H1 (cell line): ENCODE data around the gene TSPAN9. TPM values are rescaled to one million over a fixed set of nuclear protein-coding genes. Genes with fewer than 3 reads are reported as not detected.

ENCODE experiments used
- CTCF ChIA-PET: fragments of 300-600 bp; sonication (Branson Sonifier 250); formaldehyde crosslinking; loops from one replicate; lab custom pipeline; 2021; ENCODE audit not compliant: partially characterized antibody; lab: Charles Lee
- POLR2A ChIA-PET: fragments of 300-600 bp; sonication (Branson Sonifier 250); formaldehyde crosslinking; loops from one replicate; lab custom pipeline; 2021; ENCODE audit warnings: inconsistent platforms; ENCODE audit not compliant: partially characterized antibody; lab: Charles Lee
- DNase-seq, 2 experiments: peaks; one replicate each; pipeline versions ENCODE4 v3.0.0 to v3.0.0-alpha.2; 2010 to 2022; ENCODE audit warnings: low spot score in 2 of 2, low read depth in 1 of 2, mixed read lengths in 1 of 2
- FAIRE-seq: peaks from 2 replicates; lab custom pipeline; 2011; peaks lifted over from hg19 to GRCh38; lab: Jason Lieb, UNC
- H2AFZ ChIP-seq: 2 replicates; pipeline ENCODE4 v1.8.1; 2012; ENCODE audit warnings: low read length, inconsistent platforms
- H2AK5ac ChIP-seq: 2 replicates; pipeline ENCODE4 v1.6.1; 2013; ENCODE audit warnings: low read depth, low read length
- H2BK120ac ChIP-seq: replicated peaks from 2 replicates; pipeline ENCODE3; 2013; ENCODE audit warnings: low read depth, low read length, inconsistent platforms
- H2BK12ac ChIP-seq: 2 replicates; pipeline ENCODE4 v1.6.1; 2013; ENCODE audit warnings: low read depth, low read length
- H2BK15ac ChIP-seq: 2 replicates; pipeline ENCODE4 v1.6.1; 2013; ENCODE audit warnings: low read length
- H2BK20ac ChIP-seq: 2 replicates; pipeline ENCODE4 v1.6.1; 2013; ENCODE audit warnings: low read length
- H2BK5ac ChIP-seq: 2 replicates; pipeline ENCODE4 v1.6.1; 2013; ENCODE audit warnings: low read depth, low read length
- H3K14ac ChIP-seq: 2 replicates; pipeline ENCODE4 v1.6.1; 2013; ENCODE audit warnings: inconsistent platforms; ENCODE audit not compliant: insufficient read length
- H3K18ac ChIP-seq: 2 replicates; pipeline ENCODE4 v1.6.1; 2013; ENCODE audit warnings: low read length; ENCODE audit errors: extremely low read depth
- H3K23ac ChIP-seq: 2 replicates; pipeline ENCODE4 v1.6.1; 2013; ENCODE audit warnings: inconsistent platforms; ENCODE audit not compliant: insufficient read length
- H3K23me2 ChIP-seq: 2 replicates; pipeline ENCODE4 v1.6.1; 2013; ENCODE audit warnings: low read depth, low read length
- H3K27ac ChIP-seq: 2 replicates; pipeline ENCODE4 v1.6.1; 2011; ENCODE audit warnings: low read depth, low read length, inconsistent platforms
- H3K27me3 ChIP-seq, 4 experiments: replicated peaks in 1 of 4; 1 replicate in 1 of 4; 2 replicates in 3 of 4; pipeline versions ENCODE4 v1.6.1 to v1.8.1; 2011 to 2013; ENCODE audit warnings: low read length in 3 of 4, mild to moderate bottlenecking in 3 of 4, inconsistent platforms in 2 of 4, mixed read lengths in 2 of 4, moderate library complexity in 1 of 4; ENCODE audit not compliant: control insufficient read depth in 3 of 4, insufficient read depth in 3 of 4; ENCODE audit errors: extremely low read depth in 1 of 4
- H3K36me3 ChIP-seq, 4 experiments: 2 replicates each; pipeline versions ENCODE4 v1.6.1 to v1.8.1; 2011 to 2013; ENCODE audit warnings: mild to moderate bottlenecking in 4 of 4, low read length in 3 of 4, moderate library complexity in 2 of 4, control low read depth in 1 of 4, inconsistent platforms in 1 of 4; ENCODE audit not compliant: insufficient read depth in 4 of 4, control insufficient read depth in 2 of 4
- H3K4ac ChIP-seq: replicated peaks from 2 replicates; pipeline ENCODE3; 2013; ENCODE audit warnings: low read length, low read depth, mixed read lengths, inconsistent platforms; ENCODE audit not compliant: insufficient read length
- H3K4me1 ChIP-seq, 4 experiments: replicated peaks in 1 of 4; 1 replicate in 1 of 4; 2 replicates in 3 of 4; pipeline versions ENCODE4 v1.6.1 to v1.8.1; 2011 to 2013; ENCODE audit warnings: low read length in 3 of 4, inconsistent platforms in 2 of 4, mixed read lengths in 1 of 4; ENCODE audit not compliant: insufficient read depth in 4 of 4, control insufficient read depth in 3 of 4
- H3K4me2 ChIP-seq, 2 experiments: 2 replicates each; pipeline versions ENCODE4 v1.6.1 to v1.8.1; 2011 to 2013; ENCODE audit warnings: low read depth in 2 of 2, low read length in 2 of 2, control low read depth in 1 of 2, inconsistent platforms in 1 of 2, mild to moderate bottlenecking in 1 of 2; ENCODE audit not compliant: insufficient read depth in 1 of 2
- H3K4me3 ChIP-seq, 4 experiments: fragments of 200-600, 300-600 bp in 1 of 4; sonication (generic), shearing (Covaris generic), sonication (Bioruptor Twin) in 1 of 4; 2 replicates each; pipeline versions ENCODE4 v1.5.1 to v1.8.1; 2011 to 2016; ENCODE audit warnings: low read length in 4 of 4, low read depth in 3 of 4, control low read depth in 2 of 4, inconsistent platforms in 2 of 4, mild to moderate bottlenecking in 2 of 4, mixed read lengths in 1 of 4, moderate library complexity in 1 of 4; ENCODE audit not compliant: insufficient read depth in 2 of 4; ENCODE audit errors: extremely low read depth in 1 of 4
- H3K56ac ChIP-seq: replicated peaks from 2 replicates; pipeline ENCODE3; 2013; ENCODE audit warnings: low read depth, mild to moderate bottlenecking, mixed read lengths, low read length, inconsistent platforms; ENCODE audit not compliant: insufficient read length
- H3K79me1 ChIP-seq: 2 replicates; pipeline ENCODE4 v1.6.1; 2013; ENCODE audit warnings: low read depth, low read length, control low read depth
- H3K79me2 ChIP-seq, 2 experiments: 2 replicates each; pipeline versions ENCODE4 v1.6.1 to v1.8.1; 2012 to 2013; ENCODE audit warnings: low read length in 2 of 2, mild to moderate bottlenecking in 2 of 2, inconsistent platforms in 1 of 2; ENCODE audit not compliant: insufficient read depth in 2 of 2, control insufficient read depth in 1 of 2
- H3K9ac ChIP-seq, 4 experiments: replicated peaks in 1 of 4; 1 replicate in 1 of 4; 2 replicates in 3 of 4; pipeline versions ENCODE4 v1.6.1 to v1.8.1; 2011 to 2013; ENCODE audit warnings: low read depth in 3 of 4, low read length in 3 of 4, control low read depth in 2 of 4, mild to moderate bottlenecking in 2 of 4, moderate library complexity in 2 of 4, inconsistent platforms in 1 of 4; ENCODE audit errors: extremely low read depth in 1 of 4
- H3K9me3 ChIP-seq, 2 experiments: 2 replicates each; pipeline versions ENCODE4 v1.6.1 to v1.8.1; 2012 to 2013; ENCODE audit warnings: mild to moderate bottlenecking in 2 of 2, moderate library complexity in 2 of 2, control low read depth in 1 of 2, inconsistent platforms in 1 of 2, low read depth in 1 of 2, low read length in 1 of 2, mixed read lengths in 1 of 2; ENCODE audit not compliant: insufficient read depth in 2 of 2
- H4K20me1 ChIP-seq, 2 experiments: replicated peaks in 1 of 2; 2 replicates each; pipeline versions ENCODE3 to v1.8.1; 2011 to 2013; ENCODE audit warnings: inconsistent platforms in 2 of 2, low read length in 2 of 2, mild to moderate bottlenecking in 1 of 2; ENCODE audit not compliant: insufficient read depth in 2 of 2, control insufficient read depth in 1 of 2
- H4K5ac ChIP-seq: 2 replicates; pipeline ENCODE4 v1.6.1; 2013; ENCODE audit warnings: low read length, low read depth, mixed read lengths, inconsistent platforms; ENCODE audit not compliant: insufficient read length
- H4K8ac ChIP-seq: 2 replicates; pipeline ENCODE4 v1.8.0; 2013; ENCODE audit warnings: mild to moderate bottlenecking, moderate library complexity, low read length, inconsistent platforms; ENCODE audit not compliant: insufficient read depth; ENCODE audit errors: extremely low read depth
- H4K91ac ChIP-seq: replicated peaks from 2 replicates; pipeline ENCODE3; 2013; ENCODE audit warnings: low read length, mixed read lengths, inconsistent platforms; ENCODE audit not compliant: insufficient read length
- CEBPB ChIP-seq: IDR thresholded peaks from 2 replicates; pipeline ENCODE4 v1.6.1; 2012; ENCODE audit warnings: low read depth, low read length
- RBBP5 ChIP-seq: IDR thresholded peaks from 2 replicates; pipeline ENCODE4 v1.7.1; 2012; ENCODE audit warnings: low read depth, mild to moderate bottlenecking, inconsistent platforms, low read length, moderate library complexity, borderline replicate concordance
- SP4 ChIP-seq: IDR thresholded peaks from 2 replicates; pipeline ENCODE4 v1.6.1; 2012; ENCODE audit warnings: low read length, inconsistent platforms
- WGBS, 2 experiments: shearing (Covaris generic) in 1 of 2; methylation state at CpG; one replicate each; pipeline versions ENCODE4 v1.1.6 to v1.1.7; 2013 to 2015; ENCODE audit warnings: low lambda C conversion rate in 2 of 2, mixed read lengths in 2 of 2, inconsistent platforms in 1 of 2, low coverage in 1 of 2, missing lambda C conversion rate in 1 of 2; ENCODE audit not compliant: insufficient replicate concordance in 2 of 2, insufficient coverage in 1 of 2, insufficient read length in 1 of 2; ENCODE audit errors: extremely low coverage in 1 of 2, missing lambda C conversion rate in 1 of 2; 5-methylcytosine and 5-hydroxymethylcytosine counted together
- polyA plus RNA-seq, 7 experiments: library from polyadenylated mRNA; depleted of rRNA in 3 of 7; stranded (reverse) in 5 of 7; unstranded in 2 of 7; fragments of >200 nt in 5 of 7; fragments of 200-250 nt in 2 of 7; gene quantifications; 1 replicate in 5 of 7; 2 replicates in 1 of 7; 4 replicates in 1 of 7; pipeline versions ENCODE4 v1.2.1 to v1.2.3, GENCODE V29; 2011 to 2013; ENCODE audit warnings: missing spikeins in 2 of 7, mixed read lengths in 2 of 7
- total RNA-seq: library from RNA; stranded (reverse); fragmentation: NEBNext Ultra II Directional; extraction: Animal tissue kit (Norgen Biotek cat#: 25700); gene quantifications from 2 replicates; pipeline ENCODE4 v1.2.1, GENCODE V29; 2021

TSPAN9 gene
- total and polyA plus RNA-seq, 2 of the 8 experiments (the other 6 are each of a cell fraction or from before 2014, with no cell fraction given): 11.5 to 29.1 TPM

DNA sequence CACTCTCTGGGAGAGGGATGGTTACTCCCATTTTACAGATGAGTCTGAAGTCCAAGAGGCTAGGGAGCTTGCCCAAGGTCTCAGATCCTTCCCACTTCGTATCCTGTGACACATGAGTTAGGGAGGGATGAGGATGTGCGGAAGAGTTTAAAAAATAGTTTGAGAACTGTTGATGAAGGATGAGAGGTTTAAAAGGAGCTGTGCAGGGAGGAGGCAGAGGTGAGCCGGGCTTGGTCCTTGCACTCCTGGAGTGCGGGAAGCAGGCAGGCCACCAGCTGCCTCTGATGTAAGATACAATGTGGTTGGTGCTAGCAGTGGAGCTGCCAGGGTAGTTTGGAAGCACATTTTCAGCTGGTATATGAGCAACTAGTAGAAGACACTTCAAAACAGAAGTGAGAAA, 46.5 kb downstream of the TSPAN9 start:
- Histone ChIP-seq H2BK5ac (no peak overlapping the region; the same call in 1 of the 2 replicates), H2AK5ac (no peak overlapping the region), H4K91ac (no peak overlapping the region), H4K5ac (no peak overlapping the region), H3K14ac (no peak overlapping the region), H3K4me3 (no peak overlapping the region), H3K9me3 (no peaks in the 10 kb centered on the region), H3K18ac (no peak overlapping the region), H3K27ac (no peak overlapping the region), H3K9ac (no peak overlapping the region), H3K36me3 (no peaks in the 10 kb centered on the region), H2BK20ac (no peak overlapping the region), H3K4ac (no peak overlapping the region), H3K27me3 (no peaks in the 10 kb centered on the region), H2BK15ac (no peak overlapping the region), H4K20me1 (peaks cover 0 to 2% of the 10 kb centered on the region in 2 experiments), H3K79me2 (no peaks in the 10 kb centered on the region), H3K79me1 (no peaks in the 10 kb centered on the region), H3K23ac (peak overlapping the region; percentile 37), H3K4me1 (no peaks in the 10 kb centered on the region; a peak in 1 of 7 replicates), H3K56ac (no peak overlapping the region), H4K8ac (no peak overlapping the region; the same call in 1 of the 2 replicates), H3K23me2 (no peaks in the 10 kb centered on the region), H2BK12ac (no peak overlapping the region), H2AFZ (no peak overlapping the region), H3K4me2 (no peak overlapping the region), H2BK120ac (no peak overlapping the region)
- FAIRE-seq (no peak), DNase-seq (no peak)
- CTCF ChIA-PET: interaction anchor here (0.7 to 5.7 kb wide), 10 partner anchors 8 to 714 kb away, joined by 3 to 43 read pairs (median 4); no protein-coding TSS in a partner anchor
- 64 to 100% methylated on average over 1 to 4 of the region's 4 CpGs for WGBS, 2 experiments
- POLR2A ChIA-PET: interaction anchor here (1.4 kb wide), 1 partner anchor 15 kb away, joined by 3 read pairs; no protein-coding TSS in a partner anchor
- TF ChIP-seq RBBP5 (no peak), CEBPB (no peak), SP4 (no peak)
